K562 (cell line): ENCODE measurements around the gene MYLIP. TPM values are rescaled to one million over a fixed set of nuclear protein-coding genes. Genes with fewer than 3 reads are reported as not detected.

Experiments
- ARNT ChIP-seq, 2 experiments: fragments of 450-650 bp; IDR thresholded peaks; 2 replicates each; pipeline ENCODE4 v1.6.1; 2016; ENCODE audit warnings: mild to moderate bottlenecking in 1 of 2
- CXXC5 ChIP-seq: fragments of 250-450 bp; sonication (Bioruptor Pico); IDR thresholded peaks from 2 replicates; pipeline ENCODE4 v1.8.0; 2022; ENCODE audit warnings: inconsistent platforms, mild to moderate bottlenecking, moderate library complexity
- EHMT2 ChIP-seq: fragments of 450-650 bp; IDR thresholded peaks from 2 replicates; pipeline ENCODE4 v1.6.1; 2018; ENCODE audit warnings: antibody characterized with exemption
- ETV1 ChIP-seq: fragments of 450-650 bp; conservative IDR thresholded peaks from 2 replicates; pipeline ENCODE4 v1.6.1; 2016; ENCODE audit warnings: missing genetic modification characterization, control low read depth, low read depth, missing compliant biosample characterization
- ETV6 ChIP-seq, 3 experiments: fragments of 150-350 bp in 1 of 3; sonication (generic) in 1 of 3; formaldehyde crosslinking in 1 of 3; IDR thresholded peaks; 2 replicates each; pipeline versions ENCODE4 v1.6.1 to v1.8.0; 2014 to 2022; ENCODE audit warnings: borderline replicate concordance in 2 of 3, low read depth in 2 of 3, antibody characterized with exemption in 1 of 3, low read length in 1 of 3, mild to moderate bottlenecking in 1 of 3, missing genetic modification reagents in 1 of 3
- HMBOX1 ChIP-seq: sonication (generic); IDR thresholded peaks from 2 replicates; pipeline ENCODE4 v1.6.1; 2016
- MAFF ChIP-seq: IDR thresholded peaks from 2 replicates; pipeline ENCODE4 v1.6.1; 2012; ENCODE audit warnings: low read length, improper control_type of control experiment
- NFATC3 ChIP-seq: fragments of 450-650 bp; IDR thresholded peaks from 2 replicates; pipeline ENCODE4 v1.6.1; 2017; ENCODE audit warnings: mild to moderate bottlenecking
- NFE2L1 ChIP-seq: fragments of 450-650 bp; IDR thresholded peaks from 2 replicates; pipeline ENCODE4 v1.6.1; 2016; ENCODE audit warnings: missing genetic modification characterization, low read depth, mild to moderate bottlenecking, missing compliant biosample characterization, moderate library complexity, borderline replicate concordance
- NFIC ChIP-seq: fragments of 450-650 bp; IDR thresholded peaks from 2 replicates; pipeline ENCODE4 v1.6.1; 2017; ENCODE audit warnings: mild to moderate bottlenecking, inconsistent platforms
- NFIX ChIP-seq: fragments of 250-450 bp; sonication (Bioruptor Pico); IDR thresholded peaks from 2 replicates; pipeline ENCODE4 v1.4.0; 2020; ENCODE audit warnings: low read depth, mild to moderate bottlenecking, moderate library complexity
- NR1H2 ChIP-seq: sonication (generic); formaldehyde crosslinking; IDR thresholded peaks from 2 replicates; pipeline ENCODE4 v1.4.0; 2020; ENCODE audit warnings: mild to moderate bottlenecking, missing genetic modification reagents
- SIX5 ChIP-seq, 2 experiments: IDR thresholded peaks; 2 replicates each; pipeline ENCODE4 v1.6.1; 2011; ENCODE audit warnings: low read length in 2 of 2, borderline replicate concordance in 1 of 2, low read depth in 1 of 2, mild to moderate bottlenecking in 1 of 2, moderate library complexity in 1 of 2; ENCODE audit not compliant: insufficient read depth in 1 of 2
- TEAD4 ChIP-seq, 2 experiments: sonication (generic) in 1 of 2; formaldehyde crosslinking in 1 of 2; IDR thresholded peaks; 2 replicates each; pipeline versions ENCODE4 v1.6.1 to v1.8.0; 2012 to 2022; ENCODE audit warnings: borderline replicate concordance in 1 of 2, inconsistent platforms in 1 of 2, low read length in 1 of 2, mild to moderate bottlenecking in 1 of 2, missing genetic modification reagents in 1 of 2
- ZNF175 ChIP-seq: fragments of 200-800 bp; sonication (Bioruptor generic); IDR thresholded peaks from 2 replicates; pipeline ENCODE4 v1.6.1; 2016; ENCODE audit warnings: low read depth, mild to moderate bottlenecking, missing genetic modification characterization, missing compliant biosample characterization
- ZNF398 ChIP-seq: fragments of 250-450 bp; sonication (Bioruptor Pico); IDR thresholded peaks from 2 replicates; pipeline ENCODE4 v1.8.0; 2021; ENCODE audit warnings: moderate library complexity, mild to moderate bottlenecking, inconsistent platforms
- ZSCAN32 ChIP-seq: fragments of 450-650 bp; formaldehyde crosslinking; IDR thresholded peaks from 2 replicates; pipeline ENCODE4 v1.4.0; 2020; ENCODE audit warnings: mild to moderate bottlenecking, moderate library complexity
- polyA plus RNA-seq, 8 experiments: library from polyadenylated mRNA; depleted of rRNA in 4 of 8; stranded (reverse) in 5 of 8; unstranded in 3 of 8; fragments of >200 nt; fragmentation: Nextera tagmentation in 2 of 8; fragmentation: Illumina TruSeq in 1 of 8; extraction: Ambion mirVana in 2 of 8; extraction: Trizol in 1 of 8; gene quantifications; 2 replicates each; pipeline versions ENCODE4 v1.2.1 to v1.2.3, GENCODE V29; 2011 to 2014; ENCODE audit warnings: inconsistent platforms in 1 of 8, missing spikeins in 1 of 8
- total RNA-seq, 7 experiments: library from RNA; depleted of rRNA in 6 of 7; stranded (reverse); fragments of >200 nt in 6 of 7; fragmentation: Illumina TruSeq in 2 of 7; extraction: Trizol in 2 of 7; gene quantifications; 2 replicates each; pipeline versions ENCODE4 v1.2.1 to v1.2.3, GENCODE V29; 2011 to 2021; ENCODE audit warnings: low replicate concordance in 1 of 7
- TF ChIP-seq, protein P1 (sequence below): IDR thresholded peaks from 2 replicates; pipeline ENCODE4 v1.6.1; 2016; ENCODE audit warnings: missing genetic modification characterization, missing compliant biosample characterization
- TF ChIP-seq, protein P2 (sequence below): fragments of 450-650 bp; IDR thresholded peaks from 2 replicates; pipeline ENCODE4 v1.7.1; 2018; ENCODE audit warnings: mild to moderate bottlenecking, low read depth; ENCODE audit not compliant: partially characterized antibody

MYLIP gene
- total and polyA plus RNA-seq, 9 of the 15 experiments (the other 6 are each of a cell fraction or from before 2014, with no cell fraction given): 10.8 to 43.5 (median 31.5) TPM

DNA sequence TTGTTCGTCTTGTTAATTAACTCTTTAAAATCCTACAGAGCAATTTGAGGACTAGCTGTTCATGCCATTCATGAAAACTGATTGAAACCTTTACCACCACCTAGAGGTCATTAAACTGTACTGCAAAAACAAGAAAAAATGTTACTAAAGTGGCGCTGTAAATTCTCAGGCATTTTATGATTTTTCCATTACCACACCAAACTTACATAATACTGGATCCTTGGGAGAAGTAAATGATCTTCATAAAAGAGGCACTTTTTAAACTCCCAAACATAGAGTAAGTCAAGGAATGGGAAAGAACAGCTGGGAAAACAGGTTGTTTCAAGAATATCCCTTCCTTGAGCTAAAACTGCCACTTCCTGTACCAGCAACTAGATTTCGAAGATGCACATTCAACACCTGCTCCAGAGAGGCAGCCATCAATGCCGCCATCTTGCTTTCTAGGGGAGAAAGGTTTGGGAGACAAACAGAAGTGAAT lies 54.3 kb downstream of the MYLIP start (continued):
- peak; percentile 49; the same call in 1 of the 2 replicates for TF ChIP-seq ETV1 (tag)
- peak; percentile 90 for TF ChIP-seq NFATC3
- 0 out of 2 replicates have a peak, but pooled peaks have one; percentile 5 for TF ChIP-seq NFIC
- TF ChIP-seq MAFF: no peak
- no peak for TF ChIP-seq NFIX (CRISPR knock-in tag)
- TF ChIP-seq ETV6 (IDR thresholded peaks at IDR 0.05; ENCODE audit: borderline replicate concordance in 1 of 2, low read depth in 2 of 2, low read length in 1 of 2): no peak
- no peak for TF ChIP-seq ETV6 (CRISPR knock-in tag; IDR thresholded peaks at IDR 0.05; ENCODE audit: borderline replicate concordance)
- TF ChIP-seq, protein P1, sequence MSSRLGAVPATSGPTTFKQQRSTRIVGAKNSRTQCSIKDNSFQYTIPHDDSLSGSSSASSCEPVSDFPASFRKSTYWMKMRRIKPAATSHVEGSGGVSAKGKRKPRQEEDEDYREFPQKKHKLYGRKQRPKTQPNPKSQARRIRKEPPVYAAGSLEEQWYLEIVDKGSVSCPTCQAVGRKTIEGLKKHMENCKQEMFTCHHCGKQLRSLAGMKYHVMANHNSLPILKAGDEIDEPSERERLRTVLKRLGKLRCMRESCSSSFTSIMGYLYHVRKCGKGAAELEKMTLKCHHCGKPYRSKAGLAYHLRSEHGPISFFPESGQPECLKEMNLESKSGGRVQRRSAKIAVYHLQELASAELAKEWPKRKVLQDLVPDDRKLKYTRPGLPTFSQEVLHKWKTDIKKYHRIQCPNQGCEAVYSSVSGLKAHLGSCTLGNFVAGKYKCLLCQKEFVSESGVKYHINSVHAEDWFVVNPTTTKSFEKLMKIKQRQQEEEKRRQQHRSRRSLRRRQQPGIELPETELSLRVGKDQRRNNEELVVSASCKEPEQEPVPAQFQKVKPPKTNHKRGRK (tag): peak; percentile 67; the same call in 1 of the 2 replicates
- TF ChIP-seq NFE2L1 (tag): no peak
- no peak for TF ChIP-seq ZNF398 (CRISPR knock-in tag)
- peak; percentile 63 for TF ChIP-seq ZNF175 (CRISPR knock-in tag)
- 0 out of 4 replicates have a peak, but pooled peaks of 1 of the 2 experiments have one; percentile 47 for TF ChIP-seq ARNT (IDR thresholded peaks at IDR 0.05)
- TF ChIP-seq HMBOX1: peak; percentile 42; the same call in 1 of the 2 replicates
- peak; percentile 36; the same call in 1 of the 2 replicates for TF ChIP-seq TEAD4 (IDR thresholded peaks at IDR 0.05; ENCODE audit: low read length)
- TF ChIP-seq TEAD4 (CRISPR knock-in tag; IDR thresholded peaks at IDR 0.05; ENCODE audit: borderline replicate concordance): no peak
- TF ChIP-seq NR1H2 (CRISPR knock-in tag): peak; percentile 39; the same call in 1 of the 2 replicates
- TF ChIP-seq, protein P2, sequence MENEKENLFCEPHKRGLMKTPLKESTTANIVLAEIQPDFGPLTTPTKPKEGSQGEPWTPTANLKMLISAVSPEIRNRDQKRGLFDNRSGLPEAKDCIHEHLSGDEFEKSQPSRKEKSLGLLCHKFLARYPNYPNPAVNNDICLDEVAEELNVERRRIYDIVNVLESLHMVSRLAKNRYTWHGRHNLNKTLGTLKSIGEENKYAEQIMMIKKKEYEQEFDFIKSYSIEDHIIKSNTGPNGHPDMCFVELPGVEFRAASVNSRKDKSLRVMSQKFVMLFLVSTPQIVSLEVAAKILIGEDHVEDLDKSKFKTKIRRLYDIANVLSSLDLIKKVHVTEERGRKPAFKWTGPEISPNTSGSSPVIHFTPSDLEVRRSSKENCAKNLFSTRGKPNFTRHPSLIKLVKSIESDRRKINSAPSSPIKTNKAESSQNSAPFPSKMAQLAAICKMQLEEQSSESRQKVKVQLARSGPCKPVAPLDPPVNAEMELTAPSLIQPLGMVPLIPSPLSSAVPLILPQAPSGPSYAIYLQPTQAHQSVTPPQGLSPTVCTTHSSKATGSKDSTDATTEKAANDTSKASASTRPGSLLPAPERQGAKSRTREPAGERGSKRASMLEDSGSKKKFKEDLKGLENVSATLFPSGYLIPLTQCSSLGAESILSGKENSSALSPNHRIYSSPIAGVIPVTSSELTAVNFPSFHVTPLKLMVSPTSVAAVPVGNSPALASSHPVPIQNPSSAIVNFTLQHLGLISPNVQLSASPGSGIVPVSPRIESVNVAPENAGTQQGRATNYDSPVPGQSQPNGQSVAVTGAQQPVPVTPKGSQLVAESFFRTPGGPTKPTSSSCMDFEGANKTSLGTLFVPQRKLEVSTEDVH: peak; percentile 56
- no peak for TF ChIP-seq SIX5 (IDR thresholded peaks at IDR 0.05; ENCODE audit: borderline replicate concordance in 1 of 2, insufficient read depth in 1 of 2, low read depth in 1 of 2, low read length in 2 of 2)
- no peak for TF ChIP-seq ZSCAN32
- no peak for TF ChIP-seq CXXC5 (CRISPR knock-in tag)
- 0 out of 2 replicates have a peak, but pooled peaks have one; percentile 19 for TF ChIP-seq EHMT2
